ENCODE results near the gene TRAP1.

DNA sequence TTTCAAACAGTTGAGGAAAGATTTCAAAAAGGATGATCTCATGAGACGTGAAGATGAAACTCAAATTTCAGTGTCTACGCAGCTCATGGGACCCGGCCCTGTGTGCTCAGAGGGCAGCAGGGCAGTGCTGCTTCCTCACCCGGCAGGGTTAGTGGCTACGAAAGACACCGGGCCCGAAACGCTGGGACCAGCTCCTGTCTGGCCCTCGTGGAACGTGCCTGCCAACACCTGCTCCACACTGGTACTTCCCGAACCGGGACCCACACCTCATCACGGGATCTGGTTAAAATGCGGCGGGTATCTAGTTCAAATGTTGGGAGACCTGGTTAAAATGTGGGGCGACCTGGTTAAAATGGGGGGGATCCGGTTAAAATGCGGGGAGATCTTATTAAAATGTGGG is 44.1 kb downstream of the TRAP1 start:
- TF ChIP-seq YY1 (IDR thresholded peaks at IDR 0.05; ENCODE audit: insufficient read depth, insufficient read length) (no peak), SUZ12 (IDR thresholded peaks at IDR 0.05; ENCODE audit: extremely low read depth, insufficient read depth, insufficient read length) (no peak)
